ENCODE data around the gene LARP1. TPM values are rescaled to one million over a fixed set of nuclear protein-coding genes. Genes with fewer than 3 reads are reported as not detected.

Gene LARP1
- total and polyA plus RNA-seq, 4 donors = 26.0 to 74.1 (median 32.6) TPM

DNA sequence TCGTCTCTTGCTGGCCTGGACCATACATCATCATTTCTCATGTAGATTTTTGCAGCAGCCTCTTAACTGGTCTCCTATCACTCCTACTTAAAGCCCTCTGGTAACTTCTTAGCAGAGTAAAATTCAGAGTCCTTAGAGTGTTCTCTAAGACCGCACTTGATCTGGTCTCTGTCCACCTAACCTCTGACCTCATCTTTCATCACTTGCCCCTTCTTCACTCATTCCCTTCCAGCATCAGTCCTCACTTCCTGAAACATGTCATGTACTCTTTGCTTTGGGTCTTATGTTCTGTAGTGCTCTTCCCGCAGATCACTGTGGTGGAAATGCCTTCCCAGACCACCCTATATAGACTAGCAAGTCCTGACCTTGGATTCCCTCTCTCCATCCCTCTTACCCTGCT, 9.8 kb downstream of the LARP1 start:
- no peak overlapping the region for H3K27ac ChIP-seq (ENCODE audit: low read depth in 1 of 2, low read length in 2 of 2)
- no peak overlapping the region for H3K9ac ChIP-seq (ENCODE audit: low read depth in 1 of 2, low read length in 2 of 2)

DNA sequence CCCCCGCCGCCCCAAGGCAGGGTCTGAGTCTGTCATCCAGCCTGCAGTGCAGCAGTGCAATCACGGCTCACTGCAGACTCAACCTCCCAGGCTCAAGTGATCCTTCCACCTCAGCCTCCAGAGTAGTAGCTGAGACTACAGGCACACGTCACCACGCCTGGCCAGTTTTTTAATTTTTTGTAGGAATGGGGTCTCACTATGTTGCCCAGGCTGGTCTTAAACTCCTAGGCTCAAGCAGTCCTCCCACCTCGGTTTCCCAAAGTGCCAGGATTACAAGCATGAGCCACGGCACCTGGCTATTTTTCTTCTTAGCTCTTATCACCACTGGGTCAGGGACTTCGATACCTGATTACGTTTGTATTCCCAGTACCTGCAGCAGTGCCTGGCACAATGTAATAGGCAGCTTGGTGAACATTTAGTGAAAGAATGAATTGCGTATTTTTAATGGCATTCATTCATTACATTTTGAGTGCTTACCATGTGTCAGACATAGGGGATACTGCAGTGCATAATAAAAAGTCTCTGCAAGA, 10.3 kb downstream of the LARP1 start:
- no peaks in the 10 kb centered on the region for H3K27me3 ChIP-seq (ENCODE audit: control insufficient read depth in 4 of 4, insufficient read depth in 4 of 4, low read length in 3 of 4)
- no peaks in the 10 kb centered on the region for H3K9me3 ChIP-seq (ENCODE audit: control insufficient read depth in 4 of 4, low read length in 3 of 4)
- H3K27ac ChIP-seq (ENCODE audit: low read depth in 1 of 2, low read length in 2 of 2) = no peak overlapping the region
- DNase-seq (ENCODE audit: low spot score) = no peak
- peaks cover 11 to 38% (median 24%) of the 10 kb centered on the region in 4 donors for H3K4me1 ChIP-seq (ENCODE audit: control insufficient read depth in 4 of 4, insufficient read depth in 4 of 4, low read length in 3 of 4)
- no peak overlapping the region for H3K9ac ChIP-seq (ENCODE audit: low read depth in 1 of 2, low read length in 2 of 2)
- H3K4me3 ChIP-seq (ENCODE audit: low read depth in 1 of 3, low read length in 3 of 3) = no peak overlapping the region
- TF ChIP-seq, protein P1, sequence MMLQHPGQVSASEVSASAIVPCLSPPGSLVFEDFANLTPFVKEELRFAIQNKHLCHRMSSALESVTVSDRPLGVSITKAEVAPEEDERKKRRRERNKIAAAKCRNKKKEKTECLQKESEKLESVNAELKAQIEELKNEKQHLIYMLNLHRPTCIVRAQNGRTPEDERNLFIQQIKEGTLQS (IDR thresholded peaks at IDR 0.05) = no peak
- TF ChIP-seq FOXA2 (IDR thresholded peaks at IDR 0.05) (no peak), HNF4G (IDR thresholded peaks at IDR 0.05) (no peak), NR2F2 (IDR thresholded peaks at IDR 0.05) (no peak), GABPA (IDR thresholded peaks at IDR 0.05 in 1 of 2, conservative IDR thresholded peaks at IDR 0.05 in 1 of 2) (no peak), HNF4A (conservative IDR thresholded peaks at IDR 0.05) (no peak), RAD21 (IDR thresholded peaks at IDR 0.05) (no peak), JUND (IDR thresholded peaks at IDR 0.05) (no peak)
- TF ChIP-seq, protein P2, sequence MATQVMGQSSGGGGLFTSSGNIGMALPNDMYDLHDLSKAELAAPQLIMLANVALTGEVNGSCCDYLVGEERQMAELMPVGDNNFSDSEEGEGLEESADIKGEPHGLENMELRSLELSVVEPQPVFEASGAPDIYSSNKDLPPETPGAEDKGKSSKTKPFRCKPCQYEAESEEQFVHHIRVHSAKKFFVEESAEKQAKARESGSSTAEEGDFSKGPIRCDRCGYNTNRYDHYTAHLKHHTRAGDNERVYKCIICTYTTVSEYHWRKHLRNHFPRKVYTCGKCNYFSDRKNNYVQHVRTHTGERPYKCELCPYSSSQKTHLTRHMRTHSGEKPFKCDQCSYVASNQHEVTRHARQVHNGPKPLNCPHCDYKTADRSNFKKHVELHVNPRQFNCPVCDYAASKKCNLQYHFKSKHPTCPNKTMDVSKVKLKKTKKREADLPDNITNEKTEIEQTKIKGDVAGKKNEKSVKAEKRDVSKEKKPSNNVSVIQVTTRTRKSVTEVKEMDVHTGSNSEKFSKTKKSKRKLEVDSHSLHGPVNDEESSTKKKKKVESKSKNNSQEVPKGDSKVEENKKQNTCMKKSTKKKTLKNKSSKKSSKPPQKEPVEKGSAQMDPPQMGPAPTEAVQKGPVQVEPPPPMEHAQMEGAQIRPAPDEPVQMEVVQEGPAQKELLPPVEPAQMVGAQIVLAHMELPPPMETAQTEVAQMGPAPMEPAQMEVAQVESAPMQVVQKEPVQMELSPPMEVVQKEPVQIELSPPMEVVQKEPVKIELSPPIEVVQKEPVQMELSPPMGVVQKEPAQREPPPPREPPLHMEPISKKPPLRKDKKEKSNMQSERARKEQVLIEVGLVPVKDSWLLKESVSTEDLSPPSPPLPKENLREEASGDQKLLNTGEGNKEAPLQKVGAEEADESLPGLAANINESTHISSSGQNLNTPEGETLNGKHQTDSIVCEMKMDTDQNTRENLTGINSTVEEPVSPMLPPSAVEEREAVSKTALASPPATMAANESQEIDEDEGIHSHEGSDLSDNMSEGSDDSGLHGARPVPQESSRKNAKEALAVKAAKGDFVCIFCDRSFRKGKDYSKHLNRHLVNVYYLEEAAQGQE (IDR thresholded peaks at IDR 0.05) = no peak
- TF ChIP-seq, protein P3, sequence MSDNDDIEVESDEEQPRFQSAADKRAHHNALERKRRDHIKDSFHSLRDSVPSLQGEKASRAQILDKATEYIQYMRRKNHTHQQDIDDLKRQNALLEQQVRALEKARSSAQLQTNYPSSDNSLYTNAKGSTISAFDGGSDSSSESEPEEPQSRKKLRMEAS (IDR thresholded peaks at IDR 0.05) = no peak
- H3K36me3 ChIP-seq (ENCODE audit: control insufficient read depth in 4 of 4, insufficient read depth in 3 of 4, low read depth in 1 of 4, low read length in 3 of 4) = no peaks in the 10 kb centered on the region
- WGBS = 82% methylated on average over 10 of the region's 10 CpGs

More for the DNA sequence above, 9.8 kb downstream of the LARP1 start:
- TF ChIP-seq NR2F2 (IDR thresholded peaks at IDR 0.05) = peak; percentile 42
- TF ChIP-seq FOXA2 (IDR thresholded peaks at IDR 0.05) = no peak
- no peak for TF ChIP-seq SP1 (IDR thresholded peaks at IDR 0.05)
- Histone ChIP-seq H3K9me3 (ENCODE audit: control insufficient read depth in 4 of 4, low read length in 3 of 4) (no peaks in the 10 kb centered on the region), H3K4me3 (ENCODE audit: low read depth in 1 of 3, low read length in 3 of 3) (no peak overlapping the region), H3K4me1 (ENCODE audit: control insufficient read depth in 4 of 4, insufficient read depth in 4 of 4, low read length in 3 of 4) (peaks cover 11 to 40% (median 26%) of the 10 kb centered on the region in 4 donors), H3K36me3 (ENCODE audit: control insufficient read depth in 4 of 4, insufficient read depth in 3 of 4, low read depth in 1 of 4, low read length in 3 of 4) (no peaks in the 10 kb centered on the region), H3K27me3 (ENCODE audit: control insufficient read depth in 4 of 4, insufficient read depth in 4 of 4, low read length in 3 of 4) (no peaks in the 10 kb centered on the region)
- no peak for DNase-seq (ENCODE audit: low spot score)
- 78% methylated on average over 3 of the region's 3 CpGs for WGBS

DNA sequence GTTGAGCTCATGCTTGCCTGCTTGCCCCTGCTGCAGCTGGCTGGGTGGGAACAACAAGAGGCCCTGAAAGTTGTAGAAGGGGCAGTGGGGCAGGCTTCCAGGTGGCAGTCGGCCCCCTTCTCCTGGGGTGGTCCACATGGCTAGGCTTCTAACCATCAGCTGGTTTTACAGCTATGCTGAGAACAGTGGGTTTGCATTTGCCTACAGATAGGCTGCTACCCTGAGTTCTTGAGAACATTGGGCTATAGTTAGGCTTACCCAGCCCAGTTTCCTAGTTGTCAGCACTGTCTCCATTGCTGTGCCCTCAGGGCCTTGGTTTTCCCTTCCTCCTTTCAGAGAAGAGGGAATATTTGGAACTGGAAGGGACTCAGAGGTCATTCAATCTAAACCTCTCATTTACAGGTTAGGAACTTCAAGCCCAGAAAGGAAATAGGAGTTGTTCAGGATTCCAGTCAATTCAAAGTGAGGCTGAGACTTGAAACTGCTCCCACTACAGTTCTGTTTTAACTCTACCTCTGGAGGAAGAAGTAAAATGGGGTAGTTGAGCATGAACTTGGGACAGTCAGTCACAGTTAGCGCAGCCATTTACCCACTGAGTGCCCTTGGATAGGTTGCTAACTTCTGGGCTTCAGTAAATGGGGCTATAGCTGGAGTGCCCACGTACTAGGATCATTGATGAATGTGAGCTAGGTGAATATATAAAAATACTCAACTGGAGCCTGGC, 11.5 kb downstream of the LARP1 start:
- no peak for DNase-seq (ENCODE audit: low spot score)
- no peak overlapping the region for H3K9ac ChIP-seq (ENCODE audit: low read depth in 1 of 2, low read length in 2 of 2)
- no peak for TF ChIP-seq YY1 (IDR thresholded peaks at IDR 0.05)
- H3K4me3 ChIP-seq (ENCODE audit: low read depth in 1 of 3, low read length in 3 of 3) = no peak overlapping the region
- no peaks in the 10 kb centered on the region for H3K36me3 ChIP-seq (ENCODE audit: control insufficient read depth in 4 of 4, insufficient read depth in 3 of 4, low read depth in 1 of 4, low read length in 3 of 4)
- no peaks in the 10 kb centered on the region for H3K9me3 ChIP-seq (ENCODE audit: control insufficient read depth in 4 of 4, low read length in 3 of 4)
- 90% methylated on average over 3 of the region's 3 CpGs for WGBS
- no peaks in the 10 kb centered on the region for H3K27me3 ChIP-seq (ENCODE audit: control insufficient read depth in 4 of 4, insufficient read depth in 4 of 4, low read length in 3 of 4)
- no peak overlapping the region for H3K27ac ChIP-seq (ENCODE audit: low read depth in 1 of 2, low read length in 2 of 2)
- peaks cover 9 to 32% (median 15%) of the 10 kb centered on the region in 4 donors for H3K4me1 ChIP-seq (ENCODE audit: control insufficient read depth in 4 of 4, insufficient read depth in 4 of 4, low read length in 3 of 4)

Data from liver (tissue), 9 donors.